CD14-positive monocyte (primary cell): ENCODE data around the gene ZNF619. TPM values are rescaled to one million over a fixed set of nuclear protein-coding genes. Genes with fewer than 3 reads are reported as not detected.

Experiments
- DNase-seq, 3 donors: peaks; one replicate each; pipeline ENCODE4 v3.0.0-alpha.2; 2011 to 2022
- H2AFZ ChIP-seq: 2 replicates; pipeline ENCODE4 v1.6.0; 2012; ENCODE audit warnings: mild to moderate bottlenecking, low read depth, low read length, inconsistent platforms; ENCODE audit not compliant: insufficient read depth, poor library complexity, severe bottlenecking
- H3K27ac ChIP-seq, 2 donors: 1 replicate in 1 of 2; 2 replicates in 1 of 2; pipeline ENCODE4 v1.5.1; 2012 to 2013; ENCODE audit warnings: low read length in 2 of 2, control low read depth in 1 of 2, inconsistent platforms in 1 of 2, low read depth in 1 of 2, mild to moderate bottlenecking in 1 of 2
- H3K27me3 ChIP-seq, 2 donors: one replicate each; pipeline versions ENCODE4 v1.6.0 to v1.6.1; 2011 to 2013; ENCODE audit warnings: low read length in 2 of 2; ENCODE audit not compliant: control insufficient read depth in 2 of 2, insufficient read depth in 2 of 2
- H3K36me3 ChIP-seq, 2 donors: replicated peaks in 1 of 2; 1 replicate in 1 of 2; 2 replicates in 1 of 2; pipeline versions ENCODE4 v1.5.1 to v1.6.1; 2012 to 2013; ENCODE audit warnings: low read length in 2 of 2, control low read depth in 1 of 2, inconsistent platforms in 1 of 2, mild to moderate bottlenecking in 1 of 2; ENCODE audit not compliant: insufficient read depth in 2 of 2, control insufficient read depth in 1 of 2
- H3K4me1 ChIP-seq, 2 donors: 1 replicate in 1 of 2; 2 replicates in 1 of 2; pipeline versions ENCODE4 v1.5.1 to v1.6.1; 2012 to 2013; ENCODE audit warnings: low read length in 2 of 2, control low read depth in 1 of 2, inconsistent platforms in 1 of 2, mild to moderate bottlenecking in 1 of 2, moderate library complexity in 1 of 2; ENCODE audit not compliant: insufficient read depth in 2 of 2, control insufficient read depth in 1 of 2
- H3K4me2 ChIP-seq: replicated peaks from 2 replicates; pipeline ENCODE3; 2012; ENCODE audit warnings: low read length, moderate library complexity, mild to moderate bottlenecking; ENCODE audit not compliant: poor library complexity, severe bottlenecking; ENCODE audit errors: extremely low read depth
- H3K4me3 ChIP-seq, 3 experiments: fragments of 200-600 bp in 1 of 3; sonication (generic) in 1 of 3; replicated peaks in 1 of 3; 1 replicate in 2 of 3; 2 replicates in 1 of 3; pipeline ENCODE4 v1.5.1; 2011 to 2013; ENCODE audit warnings: low read length in 3 of 3, mild to moderate bottlenecking in 3 of 3, control low read depth in 2 of 3, low read depth in 2 of 3, inconsistent platforms in 1 of 3, moderate library complexity in 1 of 3
- H3K79me2 ChIP-seq: 2 replicates; pipeline ENCODE4 v1.6.0; 2012; ENCODE audit warnings: mild to moderate bottlenecking, control low read depth, inconsistent platforms, low read length, moderate library complexity; ENCODE audit not compliant: insufficient read depth
- H3K9ac ChIP-seq: 2 replicates; pipeline ENCODE4 v1.6.0; 2017; ENCODE audit warnings: low read length, mild to moderate bottlenecking; ENCODE audit not compliant: insufficient read depth, poor library complexity, severe bottlenecking
- H3K9me3 ChIP-seq, 2 donors: replicated peaks in 1 of 2; 1 replicate in 1 of 2; 2 replicates in 1 of 2; pipeline versions ENCODE4 v1.5.1 to v1.6.1; 2012 to 2013; ENCODE audit warnings: low read length in 2 of 2, control low read depth in 1 of 2; ENCODE audit not compliant: control insufficient read depth in 1 of 2, insufficient read depth in 1 of 2
- H4K20me1 ChIP-seq: 2 replicates; pipeline ENCODE4 v1.6.0; 2012; ENCODE audit warnings: mild to moderate bottlenecking, low read length, control low read depth, moderate library complexity; ENCODE audit not compliant: insufficient read depth
- H3K27ac Mint-ChIP-seq, 7 donors: one replicate each; pipeline ENCODE4 v1.8.0; 2020; ENCODE audit warnings: mild to moderate bottlenecking in 7 of 7, mixed read lengths in 7 of 7, moderate library complexity in 6 of 7, inconsistent platforms in 2 of 7
- H3K27me3 Mint-ChIP-seq, 3 donors: one replicate each; pipeline ENCODE4 v1.8.0; 2021 to 2022; ENCODE audit warnings: low read depth in 3 of 3, mild to moderate bottlenecking in 3 of 3, mixed read lengths in 3 of 3, moderate library complexity in 3 of 3, inconsistent platforms in 1 of 3
- H3K36me3 Mint-ChIP-seq, 2 donors: one replicate each; pipeline ENCODE4 v1.8.0; 2020; ENCODE audit warnings: mixed read lengths in 2 of 2, inconsistent platforms in 1 of 2, mild to moderate bottlenecking in 1 of 2
- H3K4me1 Mint-ChIP-seq: one replicate; pipeline ENCODE4 v1.8.0; 2020; ENCODE audit warnings: mild to moderate bottlenecking, mixed read lengths
- H3K4me3 Mint-ChIP-seq, 2 donors: one replicate each; pipeline ENCODE4 v1.8.0; 2020; ENCODE audit warnings: mild to moderate bottlenecking in 2 of 2, mixed read lengths in 2 of 2, moderate library complexity in 1 of 2
- H3K9me3 Mint-ChIP-seq, 7 donors: one replicate each; pipeline ENCODE4 v1.8.0; 2020 to 2022; ENCODE audit warnings: mixed read lengths in 7 of 7, mild to moderate bottlenecking in 6 of 7, moderate library complexity in 6 of 7, inconsistent platforms in 2 of 7
- WGBS: methylation state at CpG from one replicate; pipeline ENCODE4 v1.1.5; 2013; ENCODE audit warnings: missing lambda C conversion rate; ENCODE audit not compliant: insufficient coverage; 5-methylcytosine and 5-hydroxymethylcytosine counted together
- intact Hi-C, 2 donors: fragments of 100-400 bp; cut with micrococcal nuclease; formaldehyde crosslinking; loops; one replicate each; pipeline versions ENCODE4 v1.15.0 to v1.15.1; 2023
- polyA plus RNA-seq, 3 donors: library from polyadenylated mRNA; depleted of rRNA in 1 of 3; unstranded in 2 of 3; stranded (reverse) in 1 of 3; fragments of 300-500 nt in 2 of 3; fragments of >200 nt in 1 of 3; fragmentation: Illumina TruSeq in 2 of 3; gene quantifications; 1 replicate in 2 of 3; 2 replicates in 1 of 3; pipeline ENCODE4 v1.2.3, GENCODE V29; 2012 to 2021
- TF ChIP-seq, protein P1 (sequence below): fragments of 200-600 bp; IDR thresholded peaks from one replicate; pipeline ENCODE4 v1.8.0; 2022; ENCODE audit warnings: antibody characterized with exemption, mild to moderate bottlenecking

The ZNF619 gene
- polyA plus RNA-seq, 3 donors: 1.6 to 3.4 (median 1.8) TPM

DNA sequence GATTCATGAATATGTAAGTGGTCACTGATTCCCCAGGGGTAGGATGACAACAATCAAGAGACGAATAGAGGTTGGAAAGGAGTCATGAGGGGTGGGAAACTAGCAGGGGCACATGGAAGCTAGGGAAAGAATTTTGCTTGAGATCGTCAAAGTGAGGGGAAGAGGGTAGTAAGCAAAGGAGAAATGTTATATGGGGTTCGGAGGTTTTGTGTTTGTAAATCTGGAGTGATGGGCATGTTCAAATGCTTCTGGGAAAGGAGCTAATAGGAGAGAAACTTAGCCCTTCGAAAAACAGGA is 11.9 kb upstream of the ZNF619 start:
- 91% methylated on average over 4 of the region's 4 CpGs for WGBS
- no peak overlapping the region for H3K4me2 ChIP-seq
- H3K9me3 Mint-ChIP-seq: peaks cover 0 to 3% (median 0%) of the 10 kb centered on the region in 7 donors

DNA sequence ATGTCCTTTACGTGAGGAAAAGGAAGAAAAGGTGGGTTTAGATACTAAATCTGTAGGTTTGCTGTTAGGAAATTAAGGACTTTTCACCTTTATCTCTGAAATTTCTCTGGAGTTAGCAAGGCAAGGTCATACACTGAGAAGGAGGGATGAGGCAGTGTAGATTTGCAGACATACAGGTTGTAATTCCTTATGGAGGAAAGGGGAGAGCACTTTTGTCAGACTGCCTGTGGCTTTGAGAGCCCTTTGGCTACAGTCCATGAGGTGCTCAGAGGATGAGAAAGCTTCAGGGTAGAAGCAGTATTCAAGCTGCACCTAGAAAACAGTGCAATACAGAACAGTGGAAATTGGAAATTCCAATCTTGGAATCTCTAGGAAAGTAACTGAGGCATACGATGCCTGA is 11.5 kb upstream of the ZNF619 start:
- H3K36me3 ChIP-seq: peaks cover 37 to 63% of the 10 kb centered on the region in 2 donors
- H3K4me1 ChIP-seq: no peaks in the 10 kb centered on the region
- no peaks in the 10 kb centered on the region for H3K79me2 ChIP-seq
- Mint-ChIP-seq H3K4me1 (peaks cover 3% of the 10 kb centered on the region), H3K27ac (peak overlapping the region in 1 of 7 donors; percentile 66), H3K9me3 (peaks cover 0 to 3% (median 0%) of the 10 kb centered on the region in 7 donors), H3K27me3 (peaks cover 0 to 2% (median 0%) of the 10 kb centered on the region in 3 donors), H3K36me3 (peaks cover 53 to 57% of the 10 kb centered on the region in 2 donors), H3K4me3 (no peak overlapping the region)
- no peaks in the 10 kb centered on the region for H3K27me3 ChIP-seq
- no peak overlapping the region for H3K4me2 ChIP-seq
- H3K9me3 ChIP-seq: no peaks in the 10 kb centered on the region
- no peak for DNase-seq
- H3K9ac ChIP-seq: no peak overlapping the region
- no peak overlapping the region for H2AFZ ChIP-seq
- no peak overlapping the region for H3K4me3 ChIP-seq
- 100% methylated on average over 1 of the region's 2 CpGs for WGBS
- H3K27ac ChIP-seq: no peak overlapping the region
- H4K20me1 ChIP-seq: peaks cover 3% of the 10 kb centered on the region
- TF ChIP-seq, protein P1, sequence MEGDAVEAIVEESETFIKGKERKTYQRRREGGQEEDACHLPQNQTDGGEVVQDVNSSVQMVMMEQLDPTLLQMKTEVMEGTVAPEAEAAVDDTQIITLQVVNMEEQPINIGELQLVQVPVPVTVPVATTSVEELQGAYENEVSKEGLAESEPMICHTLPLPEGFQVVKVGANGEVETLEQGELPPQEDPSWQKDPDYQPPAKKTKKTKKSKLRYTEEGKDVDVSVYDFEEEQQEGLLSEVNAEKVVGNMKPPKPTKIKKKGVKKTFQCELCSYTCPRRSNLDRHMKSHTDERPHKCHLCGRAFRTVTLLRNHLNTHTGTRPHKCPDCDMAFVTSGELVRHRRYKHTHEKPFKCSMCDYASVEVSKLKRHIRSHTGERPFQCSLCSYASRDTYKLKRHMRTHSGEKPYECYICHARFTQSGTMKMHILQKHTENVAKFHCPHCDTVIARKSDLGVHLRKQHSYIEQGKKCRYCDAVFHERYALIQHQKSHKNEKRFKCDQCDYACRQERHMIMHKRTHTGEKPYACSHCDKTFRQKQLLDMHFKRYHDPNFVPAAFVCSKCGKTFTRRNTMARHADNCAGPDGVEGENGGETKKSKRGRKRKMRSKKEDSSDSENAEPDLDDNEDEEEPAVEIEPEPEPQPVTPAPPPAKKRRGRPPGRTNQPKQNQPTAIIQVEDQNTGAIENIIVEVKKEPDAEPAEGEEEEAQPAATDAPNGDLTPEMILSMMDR: no peak
- intact Hi-C loops: no loop called here

More for the DNA sequence above, 11.9 kb upstream of the ZNF619 start:
- Mint-ChIP-seq H3K36me3 (peaks cover 57 to 61% of the 10 kb centered on the region in 2 donors), H3K4me1 (peaks cover 5% of the 10 kb centered on the region), H3K4me3 (no peak overlapping the region), H3K27ac (peak overlapping the region in 2 of 7 donors; percentile 16 to 66), H3K27me3 (peaks cover 0 to 2% (median 0%) of the 10 kb centered on the region in 3 donors)
- Histone ChIP-seq H3K27ac (no peak overlapping the region), H3K4me1 (no peaks in the 10 kb centered on the region), H3K9ac (no peak overlapping the region), H3K4me3 (no peak overlapping the region), H3K36me3 (peaks cover 41 to 67% of the 10 kb centered on the region in 2 donors), H3K27me3 (no peaks in the 10 kb centered on the region), H2AFZ (no peak overlapping the region), H4K20me1 (peaks cover 3% of the 10 kb centered on the region), H3K9me3 (no peaks in the 10 kb centered on the region), H3K79me2 (no peaks in the 10 kb centered on the region)
- DNase-seq: no peak
- TF ChIP-seq, protein P1: no peak
- intact Hi-C loops: no loop called here
